Measurements from ENCODE around the gene DOK4. TPM values are rescaled to one million over a fixed set of nuclear protein-coding genes. Genes with fewer than 3 reads are reported as not detected.

Gene DOK4
- total RNA-seq, 3 donors from 2014 or later, result 68.4 to 143 (median 101) TPM

DNA sequence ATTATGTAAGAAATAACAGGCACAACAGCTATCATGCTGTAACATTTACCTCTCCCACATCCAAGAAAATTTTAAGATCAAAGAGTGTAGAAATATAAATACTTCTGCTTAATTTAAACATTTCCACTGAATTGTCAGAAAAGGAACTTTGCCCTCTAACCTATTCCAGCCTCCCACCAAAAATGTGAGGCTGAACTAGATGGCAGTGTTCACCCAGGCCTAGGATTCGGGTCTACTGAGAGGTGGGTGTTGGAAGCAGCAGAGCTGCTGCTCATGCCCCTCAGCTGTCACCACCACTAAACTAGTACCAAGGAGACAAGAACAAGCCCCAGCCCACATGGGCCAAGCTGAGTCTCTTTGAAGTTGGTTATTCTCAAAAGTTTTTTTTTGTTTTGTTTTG is 50.5 kb downstream of the DOK4 start:
- ATAC-seq (no peak), DNase-seq (no peak)
- no peaks in the 10 kb centered on the region for H3K4me1 ChIP-seq (ENCODE audit: low read depth)
- H3K36me3 ChIP-seq (ENCODE audit: low read depth), result peaks cover 12% of the 10 kb centered on the region
- H3K9me3 ChIP-seq, result peaks cover 9% of the 10 kb centered on the region
- H3K4me3 ChIP-seq, result no peak overlapping the region
- intact Hi-C loops (cut with DNase I, micrococcal nuclease), result no loop called here
- TF ChIP-seq, protein P1, sequence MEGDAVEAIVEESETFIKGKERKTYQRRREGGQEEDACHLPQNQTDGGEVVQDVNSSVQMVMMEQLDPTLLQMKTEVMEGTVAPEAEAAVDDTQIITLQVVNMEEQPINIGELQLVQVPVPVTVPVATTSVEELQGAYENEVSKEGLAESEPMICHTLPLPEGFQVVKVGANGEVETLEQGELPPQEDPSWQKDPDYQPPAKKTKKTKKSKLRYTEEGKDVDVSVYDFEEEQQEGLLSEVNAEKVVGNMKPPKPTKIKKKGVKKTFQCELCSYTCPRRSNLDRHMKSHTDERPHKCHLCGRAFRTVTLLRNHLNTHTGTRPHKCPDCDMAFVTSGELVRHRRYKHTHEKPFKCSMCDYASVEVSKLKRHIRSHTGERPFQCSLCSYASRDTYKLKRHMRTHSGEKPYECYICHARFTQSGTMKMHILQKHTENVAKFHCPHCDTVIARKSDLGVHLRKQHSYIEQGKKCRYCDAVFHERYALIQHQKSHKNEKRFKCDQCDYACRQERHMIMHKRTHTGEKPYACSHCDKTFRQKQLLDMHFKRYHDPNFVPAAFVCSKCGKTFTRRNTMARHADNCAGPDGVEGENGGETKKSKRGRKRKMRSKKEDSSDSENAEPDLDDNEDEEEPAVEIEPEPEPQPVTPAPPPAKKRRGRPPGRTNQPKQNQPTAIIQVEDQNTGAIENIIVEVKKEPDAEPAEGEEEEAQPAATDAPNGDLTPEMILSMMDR (IDR thresholded peaks at IDR 0.05), result no peak

DNA sequence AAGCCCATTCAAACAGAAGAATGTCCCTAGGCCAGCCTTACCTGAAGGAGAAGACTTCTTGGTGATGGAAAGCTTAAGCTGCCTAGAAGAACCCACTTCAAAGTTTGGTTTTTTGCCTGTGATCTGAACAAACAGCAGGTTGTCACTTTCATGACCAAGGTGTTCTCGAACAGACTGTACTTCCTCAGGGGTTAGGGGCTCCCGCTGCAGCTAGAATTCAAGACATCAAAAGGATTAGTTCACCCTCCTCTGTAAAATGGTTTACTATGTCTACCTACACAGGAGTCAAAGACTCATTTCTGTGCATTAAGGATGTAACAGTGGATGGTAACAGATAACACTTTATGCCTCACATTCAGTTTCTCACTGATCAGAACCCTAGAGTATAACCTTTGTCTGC is 52.3 kb downstream of the DOK4 start:
- intact Hi-C loops (cut with DNase I, micrococcal nuclease), result no loop called here

DNA sequence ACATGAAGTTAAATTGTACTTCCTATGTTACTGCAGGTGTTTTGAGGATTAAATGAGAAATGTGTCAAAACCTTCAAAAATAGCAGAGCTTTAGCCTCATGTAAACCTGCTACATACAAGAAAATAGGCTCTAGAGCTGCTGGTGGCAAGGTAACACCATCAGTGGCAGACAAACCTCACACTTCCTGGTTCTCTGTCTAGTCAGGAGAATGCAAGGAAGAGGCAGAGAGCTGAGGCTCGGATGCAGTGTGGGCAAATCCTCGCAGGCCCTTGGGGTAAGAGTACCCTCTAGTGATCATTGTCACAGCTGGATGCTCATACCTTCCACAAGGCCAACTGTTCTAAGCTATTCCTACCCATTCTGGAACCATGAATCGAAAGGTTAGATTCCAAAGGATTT is 53.3 kb downstream of the DOK4 start:
- DNase-seq, result no peak
- Histone ChIP-seq H3K4me1 (ENCODE audit: low read depth) (no peaks in the 10 kb centered on the region), H3K36me3 (ENCODE audit: low read depth) (peaks cover 13% of the 10 kb centered on the region), H3K9me3 (no peaks in the 10 kb centered on the region), H3K4me3 (no peak overlapping the region)
- no peak for ATAC-seq
- TF ChIP-seq, protein P1 (IDR thresholded peaks at IDR 0.05), result no peak
- intact Hi-C loops (cut with DNase I, micrococcal nuclease), result no loop called here

More for the DNA sequence above, 52.3 kb downstream of the DOK4 start:
- TF ChIP-seq, protein P1 (IDR thresholded peaks at IDR 0.05), result no peak
- Histone ChIP-seq H3K4me1 (ENCODE audit: low read depth) (no peaks in the 10 kb centered on the region), H3K36me3 (ENCODE audit: low read depth) (peaks cover 13% of the 10 kb centered on the region), H3K4me3 (no peak overlapping the region), H3K9me3 (no peaks in the 10 kb centered on the region)
- DNase-seq (no peak), ATAC-seq (no peak)

DNA sequence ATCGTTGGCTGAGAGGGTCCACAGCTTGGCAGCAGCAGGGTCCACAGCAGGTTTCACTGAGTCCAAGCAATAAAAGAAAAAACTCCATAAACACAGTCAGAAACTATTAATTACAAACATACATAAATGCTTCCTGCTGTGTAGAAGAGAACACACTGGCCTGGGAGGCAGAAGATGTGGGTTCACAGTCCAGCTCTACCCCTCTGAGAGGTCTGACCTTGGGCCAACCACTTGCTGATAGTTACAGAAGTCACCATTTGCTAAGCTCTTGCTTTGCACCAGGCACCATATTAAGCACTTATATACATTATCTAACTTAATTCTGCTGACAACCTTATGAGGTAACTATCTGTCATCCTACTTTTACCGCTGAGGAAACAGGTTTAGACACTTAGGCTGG is 53.8 kb downstream of the DOK4 start:
- TF ChIP-seq, protein P1 (IDR thresholded peaks at IDR 0.05), result no peak
- ATAC-seq (peak; percentile 60), DNase-seq (no peak)
- Histone ChIP-seq H3K4me1 (ENCODE audit: low read depth) (no peaks in the 10 kb centered on the region), H3K36me3 (ENCODE audit: low read depth) (peaks cover 13% of the 10 kb centered on the region), H3K4me3 (no peak overlapping the region), H3K9me3 (no peaks in the 10 kb centered on the region)
- intact Hi-C loops (cut with DNase I, micrococcal nuclease), result no loop called here

DNA sequence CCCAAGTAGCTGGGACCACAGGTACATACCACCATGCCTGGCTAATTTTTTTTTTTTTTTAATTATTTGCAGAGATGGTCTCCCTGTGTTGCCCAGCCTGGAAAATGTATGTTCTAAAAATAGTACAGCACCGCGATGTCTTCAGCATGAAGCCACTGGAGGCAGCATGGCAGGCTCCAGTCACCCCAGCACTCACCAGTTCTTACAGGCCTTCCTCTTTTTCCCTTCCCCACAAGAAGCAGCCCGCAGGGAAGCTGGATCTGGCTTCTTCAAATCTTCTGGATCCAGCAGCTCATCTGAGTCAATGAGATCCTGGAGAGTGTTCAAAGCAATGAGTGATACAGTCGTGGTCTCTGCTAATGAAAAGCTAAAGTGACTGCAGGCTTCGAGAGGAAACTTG is 55.3 kb downstream of the DOK4 start:
- intact Hi-C loops (cut with DNase I, micrococcal nuclease), result no loop called here
- H3K9me3 ChIP-seq, result no peaks in the 10 kb centered on the region
- ATAC-seq (no peak), DNase-seq (no peak)
- no peaks in the 10 kb centered on the region for H3K4me1 ChIP-seq (ENCODE audit: low read depth)
- peaks cover 9% of the 10 kb centered on the region for H3K36me3 ChIP-seq (ENCODE audit: low read depth)
- TF ChIP-seq, protein P1 (IDR thresholded peaks at IDR 0.05), result no peak
- no peak overlapping the region for H3K4me3 ChIP-seq

DNA sequence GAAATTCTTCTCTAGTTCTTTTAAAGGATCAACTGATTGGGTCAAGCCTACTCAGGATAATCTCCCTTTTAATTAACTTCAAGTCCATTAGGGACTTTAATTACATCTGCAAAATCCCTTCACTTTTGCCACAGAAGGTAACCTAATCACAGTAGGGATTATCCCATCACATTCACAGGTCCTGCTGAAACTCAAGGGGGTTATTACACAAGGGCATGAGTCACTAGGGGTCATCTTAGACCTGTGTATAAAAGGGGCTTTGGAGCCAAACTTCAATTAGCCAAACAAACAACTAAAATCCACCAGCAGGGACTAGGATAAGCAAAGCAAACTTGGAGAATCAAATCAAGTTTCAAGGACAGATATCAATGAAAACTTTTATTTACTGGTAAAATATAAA is 58.5 kb downstream of the DOK4 start:
- intact Hi-C loops (cut with DNase I, micrococcal nuclease), result no loop called here
- Histone ChIP-seq H3K36me3 (ENCODE audit: low read depth) (peaks cover 7% of the 10 kb centered on the region), H3K4me1 (ENCODE audit: low read depth) (no peaks in the 10 kb centered on the region), H3K4me3 (no peak overlapping the region), H3K9me3 (no peaks in the 10 kb centered on the region)
- DNase-seq, result no peak
- TF ChIP-seq, protein P1 (IDR thresholded peaks at IDR 0.05), result no peak
- ATAC-seq, result no peak

Measured in mucosa of descending colon (tissue), 3 donors.